Urinary bladder (tissue), 4 donors: Measurements from ENCODE around the gene SKIC2. TPM values are rescaled to one million over a fixed set of nuclear protein-coding genes. Genes with fewer than 3 reads are reported as not detected.

Experiments
- DNase-seq: peaks from one replicate; pipeline ENCODE4 v3.0.0-alpha.2; 2015; ENCODE audit errors: extremely low spot score
- H3K27ac ChIP-seq: one replicate; pipeline ENCODE4 v1.5.1; 2013; ENCODE audit warnings: low read depth, mild to moderate bottlenecking, moderate library complexity
- H3K36me3 ChIP-seq: one replicate; pipeline ENCODE4 v1.6.1; 2013; ENCODE audit warnings: mild to moderate bottlenecking, moderate library complexity; ENCODE audit not compliant: insufficient read depth
- H3K4me1 ChIP-seq: one replicate; pipeline ENCODE4 v1.6.1; 2013; ENCODE audit warnings: mild to moderate bottlenecking, moderate library complexity; ENCODE audit not compliant: insufficient read depth
- H3K4me3 ChIP-seq: one replicate; pipeline ENCODE4 v1.5.1; 2013; ENCODE audit warnings: low read depth, low read length
- WGBS: extraction: QIAGEN DNeasy Blood & Tissue Kit; methylation state at CpG from one replicate; pipeline ENCODE4 v1.1.7; 2013; 5-methylcytosine and 5-hydroxymethylcytosine counted together
- polyA plus RNA-seq: library from polyadenylated mRNA; stranded (reverse); fragments of 200-250 nt; gene quantifications from one replicate; pipeline ENCODE4 v1.2.3, GENCODE V29; 2013
- total RNA-seq: library from RNA; depleted of rRNA; stranded (reverse); fragments of >200 nt; gene quantifications from one replicate; pipeline ENCODE4 v1.2.3, GENCODE V29; 2014
- donor health status: healthy with polysubstance abuse.
- donor health status: healthy.

The SKIC2 gene
- total and polyA plus RNA-seq, 2 donors = 28.9 to 48.8 TPM

GRCh38 chr6:31948753-31949413 is 10.1 kb upstream of the SKIC2 start:
- Histone ChIP-seq H3K27ac (no peak overlapping the region), H3K36me3 (peaks cover 2% of the 10 kb centered on the region), H3K4me1 (no peaks in the 10 kb centered on the region), H3K4me3 (no peak overlapping the region)
- 82% methylated on average over 6 of the region's 6 CpGs for WGBS
- no peak for DNase-seq

GRCh38 chr6:31949926-31950548 is 8.9 kb upstream of the SKIC2 start:
- WGBS = 83% methylated on average over 7 of the region's 7 CpGs
- DNase-seq = no peak
- no peak overlapping the region for H3K4me3 ChIP-seq
- no peaks in the 10 kb centered on the region for H3K4me1 ChIP-seq
- no peak overlapping the region for H3K27ac ChIP-seq
- peaks cover 2% of the 10 kb centered on the region for H3K36me3 ChIP-seq

DNA sequence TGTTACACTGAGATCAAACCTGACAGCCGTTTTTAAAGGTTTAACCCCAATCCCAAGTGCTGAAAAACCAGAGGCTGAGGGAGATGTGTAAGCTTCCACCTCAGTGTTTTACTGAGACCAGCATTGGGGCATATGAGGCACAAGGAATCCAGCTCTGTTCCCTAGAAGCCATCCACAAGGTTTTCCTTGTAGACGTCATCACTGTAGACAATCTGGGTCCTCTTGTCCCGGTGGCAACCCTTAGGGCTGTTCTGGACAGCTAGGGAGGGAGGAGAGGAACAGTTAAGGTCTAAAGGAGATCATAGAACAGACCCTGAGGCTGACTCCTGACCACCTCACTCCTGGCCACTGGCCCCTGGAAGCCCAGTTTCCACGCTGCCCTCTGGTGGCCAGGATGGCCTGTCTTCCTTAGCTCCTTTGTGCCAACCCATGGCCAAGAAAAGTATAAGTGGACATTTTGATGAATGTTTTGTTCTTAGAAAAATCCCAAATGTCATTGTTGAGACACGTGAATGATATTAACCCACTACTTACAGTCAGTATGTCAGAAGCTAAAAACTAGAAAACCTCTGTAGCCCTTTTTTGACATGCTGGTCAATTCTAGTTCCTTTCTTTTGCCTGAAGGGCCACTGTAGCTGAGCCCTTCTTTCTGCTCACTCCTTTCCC is 6.7 kb upstream of the SKIC2 start:
- no peaks in the 10 kb centered on the region for H3K4me1 ChIP-seq
- no peak for DNase-seq
- no peak overlapping the region for H3K27ac ChIP-seq
- no peak overlapping the region for H3K4me3 ChIP-seq
- WGBS = 55% methylated on average over 5 of the region's 5 CpGs
- H3K36me3 ChIP-seq = peaks cover 4% of the 10 kb centered on the region

DNA sequence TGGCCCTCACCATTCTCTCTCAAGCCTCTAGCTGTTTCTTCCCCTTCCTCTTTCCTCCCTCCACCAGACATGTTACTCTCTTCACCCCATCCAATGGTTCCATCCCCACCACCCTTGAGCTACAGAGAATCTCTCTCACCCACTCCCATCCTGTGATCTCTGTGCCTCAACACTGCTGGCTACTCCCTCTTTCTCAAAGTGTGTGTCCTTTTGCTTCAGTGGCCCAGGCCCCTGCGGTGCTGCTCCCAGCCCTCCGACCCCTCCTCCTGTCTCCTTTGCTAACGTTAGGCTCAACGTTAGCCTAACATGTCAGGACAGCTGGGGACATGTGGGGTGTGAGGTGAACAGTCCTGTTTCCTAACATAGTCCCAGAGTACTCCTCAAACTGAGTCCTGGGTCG is 6.1 kb upstream of the SKIC2 start:
- H3K4me1 ChIP-seq = no peaks in the 10 kb centered on the region
- H3K27ac ChIP-seq = no peak overlapping the region
- peaks cover 4% of the 10 kb centered on the region for H3K36me3 ChIP-seq
- 72% methylated on average over 5 of the region's 5 CpGs for WGBS
- H3K4me3 ChIP-seq = no peak overlapping the region
- DNase-seq = no peak

GRCh38 chr6:31954511-31954910 is 4.5 kb upstream of the SKIC2 start:
- no peak overlapping the region for H3K27ac ChIP-seq
- H3K4me1 ChIP-seq = no peaks in the 10 kb centered on the region
- WGBS = 97% methylated on average over 28 of the region's 28 CpGs
- DNase-seq = no peak
- peaks cover 4% of the 10 kb centered on the region for H3K36me3 ChIP-seq
- no peak overlapping the region for H3K4me3 ChIP-seq

DNA sequence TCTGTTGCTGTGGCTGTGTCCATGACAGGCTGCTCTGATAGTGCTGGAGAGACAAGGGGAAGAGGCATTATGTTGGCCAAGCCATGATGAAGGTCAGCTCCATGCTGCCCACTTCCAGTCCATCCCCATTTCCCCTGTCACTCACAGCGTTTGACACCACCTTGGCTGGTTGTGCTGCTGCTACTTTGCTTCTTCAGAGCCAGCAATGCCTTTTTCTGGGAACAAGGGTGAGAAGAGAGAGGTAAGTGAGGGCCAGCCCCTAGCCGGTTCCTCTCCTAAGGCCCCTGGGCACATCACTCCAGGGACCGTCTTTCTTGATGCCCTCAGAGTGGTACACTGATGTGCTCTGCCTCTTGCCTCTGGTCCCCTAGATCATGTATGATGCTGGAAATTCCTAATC is 2.2 kb upstream of the SKIC2 start:
- no peak for DNase-seq
- 66% methylated on average over 3 of the region's 3 CpGs for WGBS
- Histone ChIP-seq H3K36me3 (peaks cover 4% of the 10 kb centered on the region), H3K4me1 (no peaks in the 10 kb centered on the region), H3K4me3 (no peak overlapping the region), H3K27ac (no peak overlapping the region)

DNA sequence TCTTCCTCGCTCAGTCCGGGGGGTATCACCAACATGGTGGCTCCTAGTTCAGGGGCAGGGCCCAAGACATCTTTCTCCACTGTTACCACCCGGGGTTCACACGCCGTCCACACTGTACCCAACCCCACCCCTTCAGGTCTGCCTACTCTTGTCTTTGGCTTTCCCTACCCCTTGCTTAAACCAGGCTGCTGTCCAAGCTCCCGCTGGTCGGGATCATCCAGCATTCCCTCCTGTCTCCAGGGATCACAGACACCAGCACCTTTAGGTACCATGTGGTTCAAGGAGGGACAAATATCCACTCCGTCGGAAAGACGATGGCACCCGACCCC is 599 bp upstream of the SKIC2 start:
- H3K4me1 ChIP-seq = no peaks in the 10 kb centered on the region
- DNase-seq = no peak
- WGBS = 5% methylated on average over 11 of the region's 11 CpGs
- peak overlapping the region; percentile 78 for H3K4me3 ChIP-seq
- peak overlapping the region; percentile 59 for H3K27ac ChIP-seq
- H3K36me3 ChIP-seq = peaks cover 3% of the 10 kb centered on the region

DNA sequence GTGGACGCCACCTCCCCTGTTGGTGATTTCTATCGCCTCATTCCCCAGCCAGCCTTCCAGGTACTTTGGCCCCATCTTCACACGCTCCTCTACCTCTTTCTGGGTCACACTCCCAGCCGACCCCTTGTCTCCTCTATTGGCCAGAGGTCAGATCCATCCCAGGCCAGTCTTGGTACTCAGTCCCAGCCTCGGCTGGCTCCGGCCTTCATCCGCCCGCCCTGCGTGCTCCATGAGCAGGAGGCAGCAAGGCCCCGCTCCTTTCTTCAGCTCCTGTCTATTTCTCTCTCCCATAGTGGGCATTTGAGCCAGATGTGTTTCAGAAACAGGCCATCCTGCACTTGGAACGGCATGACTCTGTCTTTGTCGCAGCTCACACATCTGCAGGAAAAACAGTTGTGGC is 2.6 kb downstream of the SKIC2 start:
- Histone ChIP-seq H3K27ac (no peak overlapping the region), H3K4me3 (no peak overlapping the region), H3K4me1 (no peaks in the 10 kb centered on the region), H3K36me3 (no peaks in the 10 kb centered on the region)
- DNase-seq = no peak
- 93% methylated on average over 12 of the region's 12 CpGs for WGBS

DNA sequence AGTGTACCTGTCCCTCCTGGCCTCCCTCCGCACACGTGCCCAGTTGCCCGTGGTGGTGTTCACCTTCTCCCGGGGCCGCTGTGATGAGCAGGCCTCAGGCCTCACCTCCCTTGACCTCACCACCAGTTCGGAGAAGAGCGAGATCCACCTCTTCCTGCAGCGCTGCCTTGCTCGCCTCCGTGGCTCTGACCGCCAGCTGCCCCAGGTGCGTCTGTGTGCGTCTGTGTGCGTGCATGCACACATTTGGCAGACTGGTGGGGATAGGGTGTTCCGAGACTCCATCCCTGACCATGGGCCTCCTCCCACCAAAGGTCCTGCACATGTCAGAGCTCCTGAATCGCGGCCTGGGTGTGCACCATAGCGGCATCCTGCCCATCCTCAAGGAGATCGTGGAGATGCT is 4.9 kb downstream of the SKIC2 start:
- no peak for DNase-seq
- H3K4me1 ChIP-seq = no peaks in the 10 kb centered on the region
- no peaks in the 10 kb centered on the region for H3K36me3 ChIP-seq
- H3K27ac ChIP-seq = no peak overlapping the region
- no peak overlapping the region for H3K4me3 ChIP-seq
- 96% methylated on average over 19 of the region's 19 CpGs for WGBS

GRCh38 chr6:31965700-31966099 is 6.7 kb downstream of the SKIC2 start:
- no peak overlapping the region for H3K27ac ChIP-seq
- no peaks in the 10 kb centered on the region for H3K4me1 ChIP-seq
- H3K36me3 ChIP-seq = no peaks in the 10 kb centered on the region
- 90% methylated on average over 13 of the region's 13 CpGs for WGBS
- no peak for DNase-seq
- no peak overlapping the region for H3K4me3 ChIP-seq

- no peaks in the 10 kb centered on the region for H3K36me3 ChIP-seq
- DNase-seq = no peak
- 93% methylated on average over 7 of the region's 7 CpGs for WGBS
Measured at GRCh38 chr6:31966506-31966905, 7.5 kb downstream of the SKIC2 start.

GRCh38 chr6:31966997-31967925 is 8.3 kb downstream of the SKIC2 start:
- WGBS = 82% methylated on average over 10 of the region's 10 CpGs
- DNase-seq = no peak
- H3K36me3 ChIP-seq = no peaks in the 10 kb centered on the region

More at GRCh38 chr6:31966506-31966905, 7.5 kb downstream of the SKIC2 start:
- H3K4me1 ChIP-seq = no peaks in the 10 kb centered on the region
- no peak overlapping the region for H3K27ac ChIP-seq
- no peak overlapping the region for H3K4me3 ChIP-seq

DNA sequence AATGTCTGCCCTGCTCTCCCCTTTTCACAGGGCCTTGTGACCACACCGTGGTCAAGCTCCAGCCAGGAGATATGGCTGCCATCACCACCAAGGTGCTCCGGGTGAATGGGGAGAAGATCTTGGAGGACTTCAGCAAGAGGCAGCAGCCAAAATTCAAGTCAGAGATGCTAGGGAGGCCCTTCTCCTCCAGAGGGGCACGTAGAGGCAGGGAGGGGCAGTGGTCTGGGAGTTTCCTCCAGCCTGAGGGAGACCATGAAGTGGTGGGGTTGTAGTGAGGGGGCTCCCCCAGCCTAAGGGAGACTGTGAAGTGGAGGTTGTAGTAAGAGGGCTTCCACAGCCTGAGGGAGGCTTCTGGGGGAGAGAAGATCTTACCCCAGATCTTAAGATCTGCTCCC is 8.9 kb downstream of the SKIC2 start:
- H3K36me3 ChIP-seq = no peaks in the 10 kb centered on the region
- 86% methylated on average over 3 of the region's 3 CpGs for WGBS

More at GRCh38 chr6:31966997-31967925, 8.3 kb downstream of the SKIC2 start:
- H3K27ac ChIP-seq = no peak overlapping the region
- H3K4me3 ChIP-seq = no peak overlapping the region
- no peaks in the 10 kb centered on the region for H3K4me1 ChIP-seq

More for the DNA sequence above, 8.9 kb downstream of the SKIC2 start:
- Histone ChIP-seq H3K4me3 (no peak overlapping the region), H3K4me1 (no peaks in the 10 kb centered on the region), H3K27ac (no peak overlapping the region)
- no peak for DNase-seq
